Measurements from ENCODE around the gene HOXB6. TPM values are rescaled to one million over a fixed set of nuclear protein-coding genes. Genes with fewer than 3 reads are reported as not detected.

Gene HOXB6
- total RNA-seq, 1 donor, result 0.63 TPM

DNA sequence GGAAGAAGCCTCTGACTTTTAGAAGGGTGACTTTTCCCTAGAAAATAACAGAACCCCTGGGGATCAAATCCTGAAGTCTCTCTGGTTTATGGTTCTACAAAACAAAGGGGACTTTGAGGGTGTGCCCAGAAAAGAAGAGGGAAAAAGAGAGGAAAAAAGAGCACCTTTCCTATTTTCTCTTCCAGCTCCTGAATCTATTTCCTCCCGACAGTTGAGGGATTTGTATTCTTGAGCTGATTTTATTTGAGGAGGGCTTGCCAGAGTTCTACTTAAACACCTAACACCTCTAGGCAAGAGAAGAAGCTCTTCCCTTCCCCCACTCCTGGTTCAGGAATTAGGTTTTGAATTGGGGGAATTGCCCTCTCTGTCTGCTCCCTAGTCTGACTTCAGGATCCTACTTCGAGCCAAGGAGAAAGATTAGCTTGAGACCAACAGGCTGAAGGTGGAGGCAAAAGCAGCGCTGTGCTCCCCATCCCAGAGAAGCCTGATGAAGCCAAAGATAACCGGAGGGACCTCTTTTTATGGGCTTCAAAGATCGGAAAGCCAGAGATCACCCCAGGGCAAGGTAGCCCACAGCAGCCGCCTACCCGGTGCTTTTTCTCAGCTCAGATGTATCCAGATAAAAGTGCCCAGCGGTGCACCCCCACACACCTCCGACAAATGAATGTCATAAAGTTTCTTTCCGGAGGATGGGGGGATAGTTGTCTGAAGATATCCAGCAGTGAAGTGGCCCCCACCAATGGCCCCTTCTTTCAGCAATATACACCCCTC is 15.5 kb downstream of the HOXB6 start:
- TF ChIP-seq, protein P1, sequence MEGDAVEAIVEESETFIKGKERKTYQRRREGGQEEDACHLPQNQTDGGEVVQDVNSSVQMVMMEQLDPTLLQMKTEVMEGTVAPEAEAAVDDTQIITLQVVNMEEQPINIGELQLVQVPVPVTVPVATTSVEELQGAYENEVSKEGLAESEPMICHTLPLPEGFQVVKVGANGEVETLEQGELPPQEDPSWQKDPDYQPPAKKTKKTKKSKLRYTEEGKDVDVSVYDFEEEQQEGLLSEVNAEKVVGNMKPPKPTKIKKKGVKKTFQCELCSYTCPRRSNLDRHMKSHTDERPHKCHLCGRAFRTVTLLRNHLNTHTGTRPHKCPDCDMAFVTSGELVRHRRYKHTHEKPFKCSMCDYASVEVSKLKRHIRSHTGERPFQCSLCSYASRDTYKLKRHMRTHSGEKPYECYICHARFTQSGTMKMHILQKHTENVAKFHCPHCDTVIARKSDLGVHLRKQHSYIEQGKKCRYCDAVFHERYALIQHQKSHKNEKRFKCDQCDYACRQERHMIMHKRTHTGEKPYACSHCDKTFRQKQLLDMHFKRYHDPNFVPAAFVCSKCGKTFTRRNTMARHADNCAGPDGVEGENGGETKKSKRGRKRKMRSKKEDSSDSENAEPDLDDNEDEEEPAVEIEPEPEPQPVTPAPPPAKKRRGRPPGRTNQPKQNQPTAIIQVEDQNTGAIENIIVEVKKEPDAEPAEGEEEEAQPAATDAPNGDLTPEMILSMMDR (IDR thresholded peaks at IDR 0.05; ENCODE audit: insufficient read depth, low read length), result no peak
- no peak overlapping the region for H3K4me3 ChIP-seq (ENCODE audit: low read depth, low read length)
- no peak for DNase-seq (ENCODE audit: low read depth)

DNA sequence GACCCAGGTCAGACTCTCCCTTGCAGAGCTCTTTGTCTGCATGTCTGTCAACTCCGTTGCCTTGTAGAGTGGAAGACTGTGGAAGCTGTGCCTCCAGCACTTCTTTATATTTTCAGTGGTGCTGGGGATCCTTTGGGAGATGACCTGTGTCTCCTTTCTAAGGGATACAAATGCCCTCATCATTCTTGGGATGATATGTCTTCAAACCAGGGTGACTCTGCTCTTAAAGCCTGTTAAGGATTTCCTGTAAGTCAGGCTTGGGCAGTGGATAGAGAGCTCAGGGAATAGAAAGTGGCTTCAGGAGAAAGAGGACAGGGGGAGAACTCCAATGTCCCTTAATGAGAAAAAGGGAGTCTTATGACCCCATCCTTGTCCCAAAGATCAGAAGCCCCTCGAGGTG is 16.3 kb downstream of the HOXB6 start:
- no peak for DNase-seq (ENCODE audit: low read depth)
- TF ChIP-seq, protein P1 (IDR thresholded peaks at IDR 0.05; ENCODE audit: insufficient read depth, low read length), result no peak
- H3K4me3 ChIP-seq (ENCODE audit: low read depth, low read length), result no peak overlapping the region

DNA sequence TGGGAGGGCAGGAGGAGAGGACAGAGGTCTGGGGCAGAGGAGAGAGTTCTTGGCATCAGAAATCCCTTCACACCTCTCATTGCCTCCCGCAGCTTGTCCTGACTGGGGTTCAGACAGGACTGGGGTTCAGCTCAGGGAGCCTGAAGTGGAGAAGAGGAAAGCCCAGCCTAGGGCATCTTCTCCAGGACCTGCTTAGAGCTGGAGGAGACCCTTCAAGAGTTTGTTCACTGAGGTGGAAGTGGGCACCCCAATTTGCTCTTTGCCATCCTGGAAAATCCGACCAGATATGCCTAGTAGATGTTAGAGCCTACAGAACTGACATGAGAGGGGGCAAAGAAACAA is 16.7 kb downstream of the HOXB6 start:
- no peak for DNase-seq (ENCODE audit: low read depth)
- no peak overlapping the region for H3K4me3 ChIP-seq (ENCODE audit: low read depth, low read length)
- TF ChIP-seq, protein P1 (IDR thresholded peaks at IDR 0.05; ENCODE audit: insufficient read depth, low read length), result no peak

DNA sequence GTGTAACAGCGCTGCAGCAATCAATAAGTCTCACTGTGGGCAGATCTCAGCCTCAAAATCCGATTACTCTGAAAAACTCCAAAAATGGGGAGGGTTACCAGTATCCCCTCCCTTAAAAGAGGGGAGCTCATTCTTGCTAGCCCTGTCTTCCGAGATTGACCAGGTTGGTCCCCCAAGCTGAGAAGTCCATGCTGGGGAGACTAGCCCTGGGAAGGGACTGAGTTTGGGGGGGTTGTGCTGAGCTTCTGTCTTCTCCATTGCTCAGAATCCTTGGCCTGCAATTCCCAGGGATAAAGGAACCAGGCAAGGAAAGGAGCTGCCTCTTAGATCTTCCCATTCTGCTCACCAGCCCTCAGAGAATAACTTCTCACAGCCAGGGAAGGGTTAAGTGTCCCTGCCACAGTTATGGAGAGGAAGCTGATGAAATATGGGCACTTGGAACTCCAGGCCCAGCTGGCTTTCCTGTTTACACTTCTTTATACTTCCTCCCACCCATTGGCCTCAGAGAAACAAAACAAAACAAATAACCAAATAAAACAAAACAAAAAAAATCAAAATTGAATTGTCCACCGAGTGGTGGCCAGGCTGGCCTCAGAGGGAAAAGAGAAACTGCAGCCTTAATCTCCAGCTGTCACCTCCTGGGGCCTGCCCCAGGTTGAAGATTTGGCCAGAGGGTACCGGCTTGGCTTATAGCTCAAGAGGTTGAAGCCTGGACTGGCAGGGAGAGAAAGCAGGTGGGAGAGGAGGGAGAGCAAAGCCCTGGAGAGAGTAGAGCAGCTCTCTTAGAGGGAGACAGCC is 17.3 kb downstream of the HOXB6 start:
- TF ChIP-seq, protein P1 (IDR thresholded peaks at IDR 0.05; ENCODE audit: insufficient read depth, low read length), result no peak
- no peak for DNase-seq (ENCODE audit: low read depth)
- peak overlapping the region; percentile 5 for H3K4me3 ChIP-seq (ENCODE audit: low read depth, low read length)

DNA sequence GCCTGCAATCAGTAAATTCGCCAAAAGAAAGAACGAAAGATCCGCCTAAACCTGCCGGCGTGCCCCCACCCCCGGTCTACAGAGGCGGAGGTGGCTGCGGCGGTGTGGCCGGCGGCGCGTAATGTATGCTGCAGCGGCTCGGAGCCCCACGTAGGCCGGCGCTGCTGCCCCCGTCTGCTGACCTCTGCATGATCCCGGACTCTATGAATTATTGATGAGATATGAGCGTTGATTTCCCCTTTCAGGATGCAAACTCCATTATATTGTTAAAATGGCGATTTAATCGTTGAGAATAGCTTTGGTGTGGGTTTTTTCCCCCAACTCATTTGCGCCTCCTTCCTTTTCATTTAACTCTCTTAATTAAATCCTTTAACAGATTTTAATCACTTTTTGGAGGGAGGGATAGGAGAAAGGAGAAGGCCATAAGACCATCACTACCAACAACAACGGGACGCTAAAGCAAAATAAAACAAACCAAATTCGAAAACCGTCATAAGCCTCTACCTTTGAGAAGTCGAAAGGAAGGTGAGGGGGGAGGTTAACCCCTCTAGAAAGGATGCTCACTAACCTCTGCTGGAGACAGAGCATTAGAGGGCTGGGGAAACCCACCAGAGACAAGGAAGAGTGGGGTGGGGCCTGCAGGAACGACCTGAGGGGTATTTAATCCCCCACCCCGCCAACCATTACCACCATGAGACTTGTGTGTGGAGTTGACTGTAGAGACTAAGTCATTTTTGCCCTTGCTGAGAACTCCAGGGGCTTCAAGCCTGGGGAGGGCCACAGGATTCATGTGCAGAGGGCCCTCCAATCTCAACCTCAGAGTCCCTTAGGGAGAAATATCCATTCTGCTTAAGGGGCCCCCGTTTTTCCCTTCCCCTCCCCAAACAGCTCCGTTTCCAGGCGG is 18.2 kb downstream of the HOXB6 start:
- no peak for DNase-seq (ENCODE audit: low read depth)

DNA sequence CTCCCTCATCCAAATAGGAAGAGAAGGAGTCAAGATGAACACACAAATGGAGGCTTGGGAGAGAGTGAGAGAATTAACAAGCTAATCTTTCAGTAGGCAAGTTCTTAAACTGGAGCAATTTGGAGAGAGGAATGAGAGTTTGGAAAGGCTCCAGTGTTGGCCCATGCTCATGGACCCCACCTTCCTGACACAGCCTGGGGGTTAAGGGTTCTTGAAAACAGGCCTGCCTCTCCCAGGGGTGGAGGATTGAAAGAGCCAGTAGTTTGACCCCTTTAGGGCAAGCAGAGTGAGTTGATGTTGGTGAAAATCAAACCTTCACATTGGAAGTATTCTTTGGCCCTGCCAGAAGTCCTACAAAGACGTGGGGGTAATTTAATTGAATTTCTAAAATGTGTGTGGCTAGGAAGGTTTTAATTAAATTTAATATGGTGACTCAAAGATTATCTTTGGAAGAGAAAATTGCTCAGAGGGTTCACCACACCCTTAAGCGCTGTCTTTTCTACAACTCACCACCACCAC is 20.5 kb downstream of the HOXB6 start:
- DNase-seq (ENCODE audit: low read depth), result peak; percentile 80
- H3K4me3 ChIP-seq (ENCODE audit: low read depth, low read length), result peak overlapping the region; percentile 84
- TF ChIP-seq, protein P1 (IDR thresholded peaks at IDR 0.05; ENCODE audit: insufficient read depth, low read length), result no peak

More for the DNA sequence above, 18.2 kb downstream of the HOXB6 start:
- TF ChIP-seq, protein P1 (IDR thresholded peaks at IDR 0.05; ENCODE audit: insufficient read depth, low read length), result no peak
- peak overlapping the region; percentile 84 for H3K4me3 ChIP-seq (ENCODE audit: low read depth, low read length)
